ENCODE results near the gene ALDH1A1. TPM values are rescaled to one million over a fixed set of nuclear protein-coding genes. Genes with fewer than 3 reads are reported as not detected.

The ALDH1A1 gene
- total and polyA plus RNA-seq, 2 donors (not counting 3 experiments of a cell fraction or from before 2014, with no cell fraction given) = 91.1 to 287 TPM

GRCh38 chr9:72917892-72918509 lies 34.9 kb downstream of the ALDH1A1 start:
- BruUV-seq (replicated peaks) = no TSS peak

More at GRCh38 chr9:72917892-72918509, 34.9 kb downstream of the ALDH1A1 start:
- Histone ChIP-seq H3K27ac (ENCODE audit: insufficient read depth, low read depth, low read length) (no peak overlapping the region), H3K4me2 (ENCODE audit: insufficient read depth, low read length) (no peak overlapping the region), H3K4me3 (replicated peaks in 1 of 3; ENCODE audit: insufficient read depth in 1 of 3, low read depth in 1 of 3, low read length in 3 of 3) (no peak overlapping the region), H3K27me3 (ENCODE audit: control insufficient read depth in 2 of 2, insufficient read depth in 2 of 2, low read length in 2 of 2) (no peaks in the 10 kb centered on the region), H3K79me2 (ENCODE audit: control insufficient read depth, insufficient read depth, low read length) (no peaks in the 10 kb centered on the region), H3K4me1 (ENCODE audit: control insufficient read depth, extremely low read depth, insufficient read depth, low read length) (no peaks in the 10 kb centered on the region), H3K9ac (replicated peaks; ENCODE audit: extremely low read depth, insufficient read depth, low read length) (no peak overlapping the region), H3K9me1 (replicated peaks; ENCODE audit: control insufficient read depth, extremely low read depth, insufficient read depth, low read length) (no peaks in the 10 kb centered on the region), H2AFZ (ENCODE audit: low read depth, low read length) (no peak overlapping the region), H3K9me3 (replicated peaks; ENCODE audit: control insufficient read depth, insufficient read depth, low read length) (no peaks in the 10 kb centered on the region), H4K20me1 (replicated peaks; ENCODE audit: control insufficient read depth, extremely low read depth, insufficient read depth, low read length) (no peaks in the 10 kb centered on the region), H3K36me3 (ENCODE audit: control insufficient read depth in 2 of 2, extremely low read depth in 1 of 2, insufficient read depth in 2 of 2, low read length in 2 of 2) (peaks cover 4 to 11% of the 10 kb centered on the region in 2 experiments)
- TF ChIP-seq POLR2A (IDR thresholded peaks at IDR 0.05; ENCODE audit: low read depth, low read length) = no peak
- TF ChIP-seq GATA2 (IDR thresholded peaks at IDR 0.05; ENCODE audit: insufficient read depth, insufficient read length, low read depth, low read length) = no peak
- no peak for TF ChIP-seq POLR2AphosphoS5 (IDR thresholded peaks at IDR 0.05; ENCODE audit: insufficient read depth, low read depth, low read length)
- TF ChIP-seq MYC (IDR thresholded peaks at IDR 0.05; ENCODE audit: low read depth, low read length) = no peak
- TF ChIP-seq, protein P1, sequence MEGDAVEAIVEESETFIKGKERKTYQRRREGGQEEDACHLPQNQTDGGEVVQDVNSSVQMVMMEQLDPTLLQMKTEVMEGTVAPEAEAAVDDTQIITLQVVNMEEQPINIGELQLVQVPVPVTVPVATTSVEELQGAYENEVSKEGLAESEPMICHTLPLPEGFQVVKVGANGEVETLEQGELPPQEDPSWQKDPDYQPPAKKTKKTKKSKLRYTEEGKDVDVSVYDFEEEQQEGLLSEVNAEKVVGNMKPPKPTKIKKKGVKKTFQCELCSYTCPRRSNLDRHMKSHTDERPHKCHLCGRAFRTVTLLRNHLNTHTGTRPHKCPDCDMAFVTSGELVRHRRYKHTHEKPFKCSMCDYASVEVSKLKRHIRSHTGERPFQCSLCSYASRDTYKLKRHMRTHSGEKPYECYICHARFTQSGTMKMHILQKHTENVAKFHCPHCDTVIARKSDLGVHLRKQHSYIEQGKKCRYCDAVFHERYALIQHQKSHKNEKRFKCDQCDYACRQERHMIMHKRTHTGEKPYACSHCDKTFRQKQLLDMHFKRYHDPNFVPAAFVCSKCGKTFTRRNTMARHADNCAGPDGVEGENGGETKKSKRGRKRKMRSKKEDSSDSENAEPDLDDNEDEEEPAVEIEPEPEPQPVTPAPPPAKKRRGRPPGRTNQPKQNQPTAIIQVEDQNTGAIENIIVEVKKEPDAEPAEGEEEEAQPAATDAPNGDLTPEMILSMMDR (IDR thresholded peaks at IDR 0.05; ENCODE audit: extremely low read depth in 1 of 2, insufficient read depth in 1 of 2, low read depth in 1 of 2, low read length in 2 of 2) = no peak
- TF ChIP-seq JUN (IDR thresholded peaks at IDR 0.05; ENCODE audit: borderline replicate concordance, insufficient read depth, insufficient read length, low read depth) = no peak
- no peak for TF ChIP-seq EZH2 (IDR thresholded peaks at IDR 0.05; ENCODE audit: borderline replicate concordance, low read depth, low read length, severe bottlenecking)
- TF ChIP-seq FOS (IDR thresholded peaks at IDR 0.05; ENCODE audit: borderline replicate concordance, insufficient read depth, low read length) = no peak
- no peak for TF ChIP-seq MAX (IDR thresholded peaks at IDR 0.05; ENCODE audit: insufficient read depth, insufficient read length)
- dilution Hi-C loops (cut with MboI; ENCODE audit: extremely low pct_ligation_motif_present, low sequenced_read_pairs) = no loop called here
- FAIRE-seq (no peak), DNase-seq (ENCODE audit: low read depth, low spot score) (no peak)
- ChIA-PET POLR2A (no interaction called here), CTCF (interaction anchor here (2.0 kb wide), 1 partner anchor 105 kb away, joined by 7 read pairs; no protein-coding TSS in a partner anchor)
- intact Hi-C loops (cut with micrococcal nuclease) = no loop called here
